Measurements from ENCODE around the gene NFKBIL1. TPM values are rescaled to one million over a fixed set of nuclear protein-coding genes. Genes with fewer than 3 reads are reported as not detected.
A peak's percentile ranks its signal among the peaks of the same experiment; 100 is the strongest.

NFKBIL1 gene
- polyA plus RNA-seq, 1 of the 3 experiments (the other 2 are of a cell fraction) = 17.1 TPM

DNA sequence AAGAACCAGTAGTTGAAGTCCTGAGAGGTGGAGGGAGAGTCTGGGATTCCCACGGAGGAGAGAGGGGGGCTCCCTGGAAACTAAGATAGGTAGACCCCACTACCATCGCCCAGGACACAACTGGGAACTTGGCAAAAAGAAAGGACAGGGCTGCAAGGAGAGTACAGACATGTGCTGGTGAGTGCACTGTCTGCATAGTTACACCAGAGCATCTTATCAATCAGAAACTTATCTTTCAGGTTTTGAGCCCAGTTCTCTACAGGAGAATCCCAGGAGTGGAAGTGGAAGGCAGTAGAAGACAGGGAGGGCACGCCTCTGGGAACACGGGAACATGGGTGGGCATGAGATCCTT is 12.2 kb downstream of the NFKBIL1 start (continued):
- TF ChIP-seq, protein P1, sequence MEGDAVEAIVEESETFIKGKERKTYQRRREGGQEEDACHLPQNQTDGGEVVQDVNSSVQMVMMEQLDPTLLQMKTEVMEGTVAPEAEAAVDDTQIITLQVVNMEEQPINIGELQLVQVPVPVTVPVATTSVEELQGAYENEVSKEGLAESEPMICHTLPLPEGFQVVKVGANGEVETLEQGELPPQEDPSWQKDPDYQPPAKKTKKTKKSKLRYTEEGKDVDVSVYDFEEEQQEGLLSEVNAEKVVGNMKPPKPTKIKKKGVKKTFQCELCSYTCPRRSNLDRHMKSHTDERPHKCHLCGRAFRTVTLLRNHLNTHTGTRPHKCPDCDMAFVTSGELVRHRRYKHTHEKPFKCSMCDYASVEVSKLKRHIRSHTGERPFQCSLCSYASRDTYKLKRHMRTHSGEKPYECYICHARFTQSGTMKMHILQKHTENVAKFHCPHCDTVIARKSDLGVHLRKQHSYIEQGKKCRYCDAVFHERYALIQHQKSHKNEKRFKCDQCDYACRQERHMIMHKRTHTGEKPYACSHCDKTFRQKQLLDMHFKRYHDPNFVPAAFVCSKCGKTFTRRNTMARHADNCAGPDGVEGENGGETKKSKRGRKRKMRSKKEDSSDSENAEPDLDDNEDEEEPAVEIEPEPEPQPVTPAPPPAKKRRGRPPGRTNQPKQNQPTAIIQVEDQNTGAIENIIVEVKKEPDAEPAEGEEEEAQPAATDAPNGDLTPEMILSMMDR (IDR thresholded peaks at IDR 0.05) = no peak
- TF ChIP-seq ELF1 (IDR thresholded peaks at IDR 0.05) = no peak
- TF ChIP-seq TCF12 (IDR thresholded peaks at IDR 0.05) = no peak

DNA sequence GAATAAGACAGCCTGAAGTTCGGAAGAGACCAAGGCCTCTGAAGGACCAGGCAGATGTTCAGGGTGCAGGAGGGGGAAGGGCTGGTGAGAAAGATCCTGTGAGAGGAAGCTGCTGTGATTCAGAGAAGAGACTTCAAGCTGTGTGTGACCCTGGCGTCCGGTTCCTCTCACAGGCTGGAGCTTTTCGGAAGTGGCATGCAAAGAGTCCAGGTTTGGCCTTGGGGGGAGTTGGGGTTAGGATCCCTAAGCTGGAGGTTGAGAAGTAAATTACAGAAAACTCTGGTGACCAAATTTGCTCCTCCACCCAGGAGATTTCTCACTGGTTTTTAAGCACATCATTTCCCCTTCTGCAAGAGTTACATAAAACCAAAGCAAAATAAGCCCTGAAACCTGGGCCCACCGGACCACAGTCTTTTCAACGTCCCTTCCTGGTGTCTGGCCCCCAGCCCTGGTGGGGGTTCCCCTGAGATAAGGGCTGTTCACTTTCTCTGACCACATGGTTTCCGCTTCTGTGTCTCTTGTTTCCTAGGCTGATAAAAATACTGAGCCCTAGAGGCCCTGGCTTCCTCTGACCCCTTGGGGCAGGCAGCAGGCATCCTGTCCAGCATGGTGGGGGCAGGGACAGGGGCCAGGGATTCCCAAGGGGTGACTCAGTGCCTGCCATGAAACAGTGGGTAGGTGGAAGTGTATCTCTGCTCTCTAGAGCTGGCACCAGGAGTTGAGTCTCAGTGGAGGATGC is 12.7 kb downstream of the NFKBIL1 start:
- CTCF ChIA-PET = interaction anchor here (0.9 to 5.7 kb wide), 3 partner anchors 11 to 21 kb away, joined by 3 to 29 read pairs (median 3); partner anchors contain the start of genes ATP6V1G2 and LTB
- Histone ChIP-seq H3K27ac (ENCODE audit: low read depth in 2 of 2, low read length in 1 of 2) (peak overlapping the region; percentile 14 to 77; a peak in 3 of 4 replicates), H3K27me3 (ENCODE audit: insufficient read depth) (no peaks in the 10 kb centered on the region), H3K9ac (peak overlapping the region; percentile 43; the same call in 1 of the 2 replicates), H3K4me3 (ENCODE audit: low read depth in 2 of 2, low read length in 1 of 2) (no peak overlapping the region), H2AFZ (ENCODE audit: low read depth) (no peak overlapping the region), H3K4me1 (ENCODE audit: control insufficient read depth in 1 of 2, insufficient read depth in 2 of 2, low read depth in 1 of 2, low read length in 1 of 2) (peaks cover 0 to 20% of the 10 kb centered on the region in 2 experiments; a peak in 3 of 4 replicates), H3K9me3 (no peaks in the 10 kb centered on the region), H3K4me2 (peak overlapping the region; percentile 66), H3F3A (replicated peaks; ENCODE audit: insufficient read depth) (peaks cover 33% of the 10 kb centered on the region), H3K79me2 (ENCODE audit: insufficient read depth) (peaks cover 7% of the 10 kb centered on the region; the same call in 1 of the 2 replicates), H3K9me2 (no peaks in the 10 kb centered on the region), H4K20me1 (ENCODE audit: insufficient read depth) (no peaks in the 10 kb centered on the region), H3K36me3 (replicated peaks in 1 of 2; ENCODE audit: control insufficient read depth in 1 of 2, insufficient read depth in 2 of 2, low read length in 1 of 2) (peaks cover 16 to 26% of the 10 kb centered on the region in 2 experiments)
- no peak for DNase-seq
- POLR2A ChIA-PET = interaction anchor here (0.6 to 0.9 kb wide), 2 partner anchors 9 to 1188 kb away, joined by 3 read pairs; no protein-coding TSS in a partner anchor
- TF ChIP-seq GABPA (IDR thresholded peaks at IDR 0.05; ENCODE audit: low read depth) = peak; percentile 29; the same call in 1 of the 2 replicates
- TF ChIP-seq EP300 (IDR thresholded peaks at IDR 0.05; ENCODE audit: borderline replicate concordance in 1 of 2, low read depth in 1 of 2, low read length in 1 of 2) = peak in 1 of 2 experiments; percentile 20; a peak in 1 of 4 replicates
- TF ChIP-seq JUND (IDR thresholded peaks at IDR 0.05) = peak; percentile 88
- TF ChIP-seq, protein P2, sequence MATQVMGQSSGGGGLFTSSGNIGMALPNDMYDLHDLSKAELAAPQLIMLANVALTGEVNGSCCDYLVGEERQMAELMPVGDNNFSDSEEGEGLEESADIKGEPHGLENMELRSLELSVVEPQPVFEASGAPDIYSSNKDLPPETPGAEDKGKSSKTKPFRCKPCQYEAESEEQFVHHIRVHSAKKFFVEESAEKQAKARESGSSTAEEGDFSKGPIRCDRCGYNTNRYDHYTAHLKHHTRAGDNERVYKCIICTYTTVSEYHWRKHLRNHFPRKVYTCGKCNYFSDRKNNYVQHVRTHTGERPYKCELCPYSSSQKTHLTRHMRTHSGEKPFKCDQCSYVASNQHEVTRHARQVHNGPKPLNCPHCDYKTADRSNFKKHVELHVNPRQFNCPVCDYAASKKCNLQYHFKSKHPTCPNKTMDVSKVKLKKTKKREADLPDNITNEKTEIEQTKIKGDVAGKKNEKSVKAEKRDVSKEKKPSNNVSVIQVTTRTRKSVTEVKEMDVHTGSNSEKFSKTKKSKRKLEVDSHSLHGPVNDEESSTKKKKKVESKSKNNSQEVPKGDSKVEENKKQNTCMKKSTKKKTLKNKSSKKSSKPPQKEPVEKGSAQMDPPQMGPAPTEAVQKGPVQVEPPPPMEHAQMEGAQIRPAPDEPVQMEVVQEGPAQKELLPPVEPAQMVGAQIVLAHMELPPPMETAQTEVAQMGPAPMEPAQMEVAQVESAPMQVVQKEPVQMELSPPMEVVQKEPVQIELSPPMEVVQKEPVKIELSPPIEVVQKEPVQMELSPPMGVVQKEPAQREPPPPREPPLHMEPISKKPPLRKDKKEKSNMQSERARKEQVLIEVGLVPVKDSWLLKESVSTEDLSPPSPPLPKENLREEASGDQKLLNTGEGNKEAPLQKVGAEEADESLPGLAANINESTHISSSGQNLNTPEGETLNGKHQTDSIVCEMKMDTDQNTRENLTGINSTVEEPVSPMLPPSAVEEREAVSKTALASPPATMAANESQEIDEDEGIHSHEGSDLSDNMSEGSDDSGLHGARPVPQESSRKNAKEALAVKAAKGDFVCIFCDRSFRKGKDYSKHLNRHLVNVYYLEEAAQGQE (IDR thresholded peaks at IDR 0.05; ENCODE audit: low read depth, low read length) = 0 out of 2 replicates have a peak, but pooled peaks have one; percentile 55
- peak; percentile 83; the same call in 1 of the 2 replicates for TF ChIP-seq FOSL2 (IDR thresholded peaks at IDR 0.05; ENCODE audit: borderline replicate concordance, low read depth)
- peak; percentile 42; the same call in 1 of the 2 replicates for TF ChIP-seq RXRA (IDR thresholded peaks at IDR 0.05; ENCODE audit: borderline replicate concordance, low read depth)
- TF ChIP-seq FOXJ3 (CRISPR knock-in tag; IDR thresholded peaks at IDR 0.05) = no peak
- no peak for TF ChIP-seq MXI1 (IDR thresholded peaks at IDR 0.05; ENCODE audit: low read depth, low read length)
- peak; percentile 59 for TF ChIP-seq TCF12 (IDR thresholded peaks at IDR 0.05)
- TF ChIP-seq, protein P3, sequence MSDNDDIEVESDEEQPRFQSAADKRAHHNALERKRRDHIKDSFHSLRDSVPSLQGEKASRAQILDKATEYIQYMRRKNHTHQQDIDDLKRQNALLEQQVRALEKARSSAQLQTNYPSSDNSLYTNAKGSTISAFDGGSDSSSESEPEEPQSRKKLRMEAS (IDR thresholded peaks at IDR 0.05; ENCODE audit: low read depth) = 0 out of 2 replicates have a peak, but pooled peaks have one; percentile 52
- peak; percentile 77 for TF ChIP-seq TEAD4 (IDR thresholded peaks at IDR 0.05; ENCODE audit: borderline replicate concordance, insufficient read depth)
- TF ChIP-seq MEF2A (IDR thresholded peaks at IDR 0.05; ENCODE audit: borderline replicate concordance, low read depth) = no peak
- WGBS (ENCODE audit: low lambda C conversion rate) = 75% methylated on average over 7 of the region's 7 CpGs
